Measurements from ENCODE around the gene DHCR7.

GRCh38 chr11:71484248-71485062 is 36.3 kb upstream of the DHCR7 start:
- TF ChIP-seq CTCF (IDR thresholded peaks at IDR 0.05) (no peak), POLR2A (IDR thresholded peaks at IDR 0.05) (no peak)
